ENCODE results near the gene PTPN6.

The PTPN6 gene

GRCh38 chr12:6975297-6976032, 24.3 kb downstream of the PTPN6 start:
- DNase-seq: no peak

- no peak for DNase-seq
Measured at GRCh38 chr12:6977653-6978052, 26.5 kb downstream of the PTPN6 start.

- no peak for DNase-seq
Measured at GRCh38 chr12:6978188-6978587, 27.0 kb downstream of the PTPN6 start.

- no peak for DNase-seq
Measured at GRCh38 chr12:6978611-6979011, 27.5 kb downstream of the PTPN6 start.

- DNase-seq: no peak
Measured at GRCh38 chr12:6979021-6979420, 27.9 kb downstream of the PTPN6 start.

- DNase-seq: no peak
Measured at GRCh38 chr12:6979453-6979852, 28.3 kb downstream of the PTPN6 start.

GRCh38 chr12:6980075-6980474, 28.9 kb downstream of the PTPN6 start:
- DNase-seq: no peak

GRCh38 chr12:6980740-6981139, 29.6 kb downstream of the PTPN6 start:
- DNase-seq: no peak

- DNase-seq: no peak
Measured at GRCh38 chr12:6981152-6982052, 30.2 kb downstream of the PTPN6 start.

- DNase-seq: no peak
Measured at GRCh38 chr12:6982532-6982931, 31.4 kb downstream of the PTPN6 start.

- DNase-seq: no peak
Measured at GRCh38 chr12:6987956-6988553, 36.9 kb downstream of the PTPN6 start.

- no peak for DNase-seq
Measured at GRCh38 chr12:6996040-6996441, 44.9 kb downstream of the PTPN6 start.

- no peak for DNase-seq
Measured at GRCh38 chr12:6998715-6999451, 47.7 kb downstream of the PTPN6 start.

- no peak for DNase-seq
Measured at GRCh38 chr12:7001921-7002591, 50.9 kb downstream of the PTPN6 start.

- no peak for DNase-seq
Measured at GRCh38 chr12:7004287-7004803, 53.2 kb downstream of the PTPN6 start.

GRCh38 chr12:7004840-7005239, 53.7 kb downstream of the PTPN6 start:
- DNase-seq: no peak

GRCh38 chr12:7005311-7005710, 54.2 kb downstream of the PTPN6 start:
- no peak for DNase-seq

- no peak for DNase-seq
Measured at GRCh38 chr12:7006639-7007038, 55.5 kb downstream of the PTPN6 start.

- no peak for DNase-seq
Measured at GRCh38 chr12:7008864-7009263, 57.7 kb downstream of the PTPN6 start.

- DNase-seq: no peak
Measured at GRCh38 chr12:7009512-7009911, 58.4 kb downstream of the PTPN6 start.

Measured in NCI-H2171 (cell line).